H1 (cell line): ENCODE data around the gene OST4.

Experiments used
- ATF3 ChIP-seq: IDR thresholded peaks from 2 replicates; pipeline ENCODE4 v1.6.1; 2011; ENCODE audit warnings: low read depth, mild to moderate bottlenecking, low read length; ENCODE audit not compliant: insufficient read depth
- CREB1 ChIP-seq: IDR thresholded peaks from 2 replicates; pipeline ENCODE4 v1.6.1; 2012; ENCODE audit warnings: inconsistent platforms
- CTCF ChIP-seq, 3 experiments: IDR thresholded peaks; 1 replicate in 2 of 3; 2 replicates in 1 of 3; pipeline versions ENCODE4 v1.5.1 to v1.6.1; 2011; ENCODE audit warnings: low read length in 3 of 3, mild to moderate bottlenecking in 3 of 3, inconsistent platforms in 2 of 3, low read depth in 1 of 3, moderate library complexity in 1 of 3; ENCODE audit not compliant: insufficient read depth in 1 of 3; ENCODE audit errors: control extremely low read depth in 1 of 3
- EP300 ChIP-seq, 2 experiments: IDR thresholded peaks; 1 replicate in 1 of 2; 2 replicates in 1 of 2; pipeline ENCODE4 v1.6.1; 2011 to 2012; ENCODE audit warnings: low read depth in 2 of 2, low read length in 2 of 2, mild to moderate bottlenecking in 2 of 2, borderline replicate concordance in 1 of 2, inconsistent platforms in 1 of 2, moderate library complexity in 1 of 2
- GTF2F1 ChIP-seq: IDR thresholded peaks from 2 replicates; pipeline ENCODE4 v1.6.1; 2012; ENCODE audit warnings: low read depth, low read length, improper control_type of control experiment, borderline replicate concordance
- PHF8 ChIP-seq: fragments of 200-600 bp; sonication (generic); conservative IDR thresholded peaks from 2 replicates; pipeline ENCODE4 v1.7.1; 2012; ENCODE audit warnings: low read depth, mild to moderate bottlenecking, inconsistent platforms, low read length, moderate library complexity
- POLR2A ChIP-seq, 2 experiments: IDR thresholded peaks; 1 replicate in 1 of 2; 2 replicates in 1 of 2; pipeline ENCODE4 v1.6.1; 2011; ENCODE audit warnings: low read depth in 2 of 2, low read length in 2 of 2, mild to moderate bottlenecking in 2 of 2; ENCODE audit errors: control extremely low read depth in 1 of 2
- POLR2AphosphoS5 ChIP-seq: IDR thresholded peaks from 2 replicates; pipeline ENCODE4 v1.6.1; 2011; ENCODE audit warnings: low read depth, low read length
- RAD21 ChIP-seq, 2 experiments: IDR thresholded peaks in 1 of 2; conservative IDR thresholded peaks in 1 of 2; 2 replicates each; pipeline ENCODE4 v1.6.1; 2011; ENCODE audit warnings: low read depth in 2 of 2, low read length in 2 of 2, improper control_type of control experiment in 1 of 2, inconsistent platforms in 1 of 2, mild to moderate bottlenecking in 1 of 2, moderate library complexity in 1 of 2
- SRF ChIP-seq: IDR thresholded peaks from 2 replicates; pipeline ENCODE4 v1.6.1; 2011; ENCODE audit warnings: mild to moderate bottlenecking, low read depth, low read length, moderate library complexity
- YY1 ChIP-seq: IDR thresholded peaks from 2 replicates; pipeline ENCODE4 v1.6.1; 2011; ENCODE audit warnings: low read depth, mild to moderate bottlenecking, low read length
- ZNF274 ChIP-seq: IDR thresholded peaks from 2 replicates; pipeline ENCODE4 v1.7.0; 2012; ENCODE audit warnings: low read length, borderline replicate concordance; ENCODE audit errors: extremely low read depth
- TF ChIP-seq, protein P1 (sequence below): IDR thresholded peaks from 2 replicates; pipeline ENCODE4 v1.6.1; 2011; ENCODE audit warnings: low read length, improper control_type of control experiment

DNA sequence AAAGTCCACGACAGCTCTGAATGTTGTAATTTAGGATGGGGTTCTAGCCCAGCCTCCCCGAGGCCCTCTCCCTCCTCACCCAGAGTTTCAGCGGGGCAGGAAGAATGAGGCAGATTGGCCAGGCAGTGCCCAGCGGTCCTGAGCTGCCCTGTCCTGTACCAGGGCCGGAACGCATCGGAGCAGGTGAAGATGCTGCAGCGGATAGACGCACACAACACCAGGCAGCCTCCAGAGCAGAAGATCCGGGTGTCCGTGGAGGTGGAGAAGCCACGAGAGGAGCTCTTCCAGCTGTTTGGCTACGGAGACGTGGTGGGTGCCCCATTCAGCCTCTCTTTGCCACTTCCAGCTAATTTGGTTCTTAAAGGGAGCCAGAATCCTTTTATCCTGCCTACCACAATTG is 25.9 kb upstream of the OST4 start:
- TF ChIP-seq EP300 (IDR thresholded peaks at IDR 0.05; ENCODE audit: borderline replicate concordance in 1 of 2, low read depth in 2 of 2, low read length in 2 of 2) (no peak), PHF8 (no peak), CTCF (IDR thresholded peaks at IDR 0.05; ENCODE audit: control extremely low read depth in 1 of 3, insufficient read depth in 1 of 3, low read depth in 1 of 3, low read length in 3 of 3) (no peak), CREB1 (no peak), GTF2F1 (no peak), SRF (no peak), ZNF274 (no peak), POLR2A (IDR thresholded peaks at IDR 0.05; ENCODE audit: control extremely low read depth in 1 of 2, low read depth in 2 of 2, low read length in 2 of 2) (no peak), ATF3 (no peak), RAD21 (IDR thresholded peaks at IDR 0.05 in 1 of 2, conservative IDR thresholded peaks at IDR 0.05 in 1 of 2; ENCODE audit: low read depth in 2 of 2, low read length in 2 of 2) (no peak), YY1 (no peak), POLR2AphosphoS5 (no peak)
- TF ChIP-seq, protein P1, sequence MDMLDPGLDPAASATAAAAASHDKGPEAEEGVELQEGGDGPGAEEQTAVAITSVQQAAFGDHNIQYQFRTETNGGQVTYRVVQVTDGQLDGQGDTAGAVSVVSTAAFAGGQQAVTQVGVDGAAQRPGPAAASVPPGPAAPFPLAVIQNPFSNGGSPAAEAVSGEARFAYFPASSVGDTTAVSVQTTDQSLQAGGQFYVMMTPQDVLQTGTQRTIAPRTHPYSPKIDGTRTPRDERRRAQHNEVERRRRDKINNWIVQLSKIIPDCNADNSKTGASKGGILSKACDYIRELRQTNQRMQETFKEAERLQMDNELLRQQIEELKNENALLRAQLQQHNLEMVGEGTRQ = no peak
